HEK293 (cell line): ENCODE results near the gene AASDH.

Experiments used
- KLF10 ChIP-seq: fragments of 450-650 bp; IDR thresholded peaks from 2 replicates; pipeline ENCODE4 v1.5.1; 2018; ENCODE audit warnings: missing biosample characterization, mild to moderate bottlenecking, missing genetic modification characterization
- WT1 ChIP-seq: fragments of 450-650 bp; formaldehyde crosslinking; IDR thresholded peaks from 2 replicates; pipeline ENCODE4 v1.5.1; 2016; ENCODE audit warnings: missing biosample characterization, missing genetic modification characterization
- ZBTB1 ChIP-seq: fragments of 450-650 bp; formaldehyde crosslinking; IDR thresholded peaks from 2 replicates; pipeline ENCODE4 v1.5.1; 2016; ENCODE audit warnings: missing biosample characterization, missing genetic modification characterization
- ZBTB20 ChIP-seq: fragments of 450-650 bp; formaldehyde crosslinking; IDR thresholded peaks from 2 replicates; pipeline ENCODE4 v1.5.1; 2016; ENCODE audit warnings: missing biosample characterization, missing genetic modification characterization
- ZNF146 ChIP-seq: fragments of 450-650 bp; formaldehyde crosslinking; IDR thresholded peaks from 2 replicates; pipeline ENCODE4 v1.5.1; 2016; ENCODE audit warnings: missing biosample characterization, missing genetic modification characterization
- ZNF423 ChIP-seq: fragments of 450-650 bp; formaldehyde crosslinking; IDR thresholded peaks from 2 replicates; pipeline ENCODE4 v1.5.1; 2016; ENCODE audit warnings: missing biosample characterization, missing genetic modification characterization
- TF ChIP-seq, protein P1 (sequence below): fragments of 450-650 bp; formaldehyde crosslinking; IDR thresholded peaks from 2 replicates; pipeline ENCODE4 v1.5.1; 2016; ENCODE audit warnings: missing biosample characterization, missing genetic modification characterization
- TF ChIP-seq, protein P2 (sequence below): fragments of 450-650 bp; formaldehyde crosslinking; conservative IDR thresholded peaks from 2 replicates; pipeline ENCODE4 v1.5.1; 2016; ENCODE audit warnings: low read depth, missing biosample characterization, missing genetic modification characterization
- TF ChIP-seq, protein P3 (sequence below): fragments of 450-650 bp; formaldehyde crosslinking; optimal IDR thresholded peaks from 2 replicates; pipeline ENCODE3; 2016; ENCODE audit warnings: missing biosample characterization, mild to moderate bottlenecking, missing genetic modification characterization
- TF ChIP-seq, protein P4 (sequence below): fragments of 450-650 bp; formaldehyde crosslinking; IDR thresholded peaks from 2 replicates; pipeline ENCODE4 v1.5.1; 2016; ENCODE audit warnings: missing biosample characterization, missing genetic modification characterization
- TF ChIP-seq, protein P5 (sequence below): fragments of 450-650 bp; formaldehyde crosslinking; IDR thresholded peaks from 2 replicates; pipeline ENCODE4 v1.5.1; 2016; ENCODE audit warnings: missing biosample characterization, missing genetic modification characterization

DNA sequence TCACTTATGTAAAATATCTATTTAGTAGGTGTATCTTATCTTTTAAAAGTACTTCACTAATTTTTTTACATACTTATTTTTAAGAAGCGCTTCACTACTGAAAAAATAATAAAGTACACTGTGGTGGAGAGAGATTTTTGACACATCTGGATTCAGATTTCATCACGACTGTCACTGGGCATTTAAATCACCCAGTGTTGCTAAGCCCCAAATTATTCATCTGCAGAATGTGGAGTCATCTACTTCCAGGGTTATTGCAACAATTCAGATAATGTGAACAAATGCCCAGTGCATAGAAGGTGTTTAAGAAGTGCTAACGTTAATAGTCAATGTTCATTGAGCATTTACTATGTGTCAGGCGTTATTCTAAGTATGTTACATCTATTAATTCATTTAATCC, 41.8 kb downstream of the AASDH start:
- TF ChIP-seq, protein P1, sequence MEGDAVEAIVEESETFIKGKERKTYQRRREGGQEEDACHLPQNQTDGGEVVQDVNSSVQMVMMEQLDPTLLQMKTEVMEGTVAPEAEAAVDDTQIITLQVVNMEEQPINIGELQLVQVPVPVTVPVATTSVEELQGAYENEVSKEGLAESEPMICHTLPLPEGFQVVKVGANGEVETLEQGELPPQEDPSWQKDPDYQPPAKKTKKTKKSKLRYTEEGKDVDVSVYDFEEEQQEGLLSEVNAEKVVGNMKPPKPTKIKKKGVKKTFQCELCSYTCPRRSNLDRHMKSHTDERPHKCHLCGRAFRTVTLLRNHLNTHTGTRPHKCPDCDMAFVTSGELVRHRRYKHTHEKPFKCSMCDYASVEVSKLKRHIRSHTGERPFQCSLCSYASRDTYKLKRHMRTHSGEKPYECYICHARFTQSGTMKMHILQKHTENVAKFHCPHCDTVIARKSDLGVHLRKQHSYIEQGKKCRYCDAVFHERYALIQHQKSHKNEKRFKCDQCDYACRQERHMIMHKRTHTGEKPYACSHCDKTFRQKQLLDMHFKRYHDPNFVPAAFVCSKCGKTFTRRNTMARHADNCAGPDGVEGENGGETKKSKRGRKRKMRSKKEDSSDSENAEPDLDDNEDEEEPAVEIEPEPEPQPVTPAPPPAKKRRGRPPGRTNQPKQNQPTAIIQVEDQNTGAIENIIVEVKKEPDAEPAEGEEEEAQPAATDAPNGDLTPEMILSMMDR (tag by site-specific recombination) = no peak
- no peak for TF ChIP-seq ZBTB1 (tag by site-specific recombination)
- TF ChIP-seq, protein P2, sequence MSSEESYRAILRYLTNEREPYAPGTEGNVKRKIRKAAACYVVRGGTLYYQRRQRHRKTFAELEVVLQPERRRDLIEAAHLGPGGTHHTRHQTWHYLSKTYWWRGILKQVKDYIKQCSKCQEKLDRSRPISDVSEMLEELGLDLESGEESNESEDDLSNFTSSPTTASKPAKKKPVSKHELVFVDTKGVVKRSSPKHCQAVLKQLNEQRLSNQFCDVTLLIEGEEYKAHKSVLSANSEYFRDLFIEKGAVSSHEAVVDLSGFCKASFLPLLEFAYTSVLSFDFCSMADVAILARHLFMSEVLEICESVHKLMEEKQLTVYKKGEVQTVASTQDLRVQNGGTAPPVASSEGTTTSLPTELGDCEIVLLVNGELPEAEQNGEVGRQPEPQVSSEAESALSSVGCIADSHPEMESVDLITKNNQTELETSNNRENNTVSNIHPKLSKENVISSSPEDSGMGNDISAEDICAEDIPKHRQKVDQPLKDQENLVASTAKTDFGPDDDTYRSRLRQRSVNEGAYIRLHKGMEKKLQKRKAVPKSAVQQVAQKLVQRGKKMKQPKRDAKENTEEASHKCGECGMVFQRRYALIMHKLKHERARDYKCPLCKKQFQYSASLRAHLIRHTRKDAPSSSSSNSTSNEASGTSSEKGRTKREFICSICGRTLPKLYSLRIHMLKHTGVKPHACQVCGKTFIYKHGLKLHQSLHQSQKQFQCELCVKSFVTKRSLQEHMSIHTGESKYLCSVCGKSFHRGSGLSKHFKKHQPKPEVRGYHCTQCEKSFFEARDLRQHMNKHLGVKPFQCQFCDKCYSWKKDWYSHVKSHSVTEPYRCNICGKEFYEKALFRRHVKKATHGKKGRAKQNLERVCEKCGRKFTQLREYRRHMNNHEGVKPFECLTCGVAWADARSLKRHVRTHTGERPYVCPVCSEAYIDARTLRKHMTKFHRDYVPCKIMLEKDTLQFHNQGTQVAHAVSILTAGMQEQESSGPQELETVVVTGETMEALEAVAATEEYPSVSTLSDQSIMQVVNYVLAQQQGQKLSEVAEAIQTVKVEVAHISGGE (tag by site-specific recombination) = no peak
- no peak for TF ChIP-seq ZBTB20
- TF ChIP-seq, protein P3, sequence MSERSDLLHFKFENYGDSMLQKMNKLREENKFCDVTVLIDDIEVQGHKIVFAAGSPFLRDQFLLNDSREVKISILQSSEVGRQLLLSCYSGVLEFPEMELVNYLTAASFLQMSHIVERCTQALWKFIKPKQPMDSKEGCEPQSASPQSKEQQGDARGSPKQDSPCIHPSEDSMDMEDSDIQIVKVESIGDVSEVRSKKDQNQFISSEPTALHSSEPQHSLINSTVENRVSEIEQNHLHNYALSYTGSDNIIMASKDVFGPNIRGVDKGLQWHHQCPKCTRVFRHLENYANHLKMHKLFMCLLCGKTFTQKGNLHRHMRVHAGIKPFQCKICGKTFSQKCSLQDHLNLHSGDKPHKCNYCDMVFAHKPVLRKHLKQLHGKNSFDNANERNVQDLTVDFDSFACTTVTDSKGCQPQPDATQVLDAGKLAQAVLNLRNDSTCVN (tag by site-specific recombination) = no peak
- TF ChIP-seq, protein P4, sequence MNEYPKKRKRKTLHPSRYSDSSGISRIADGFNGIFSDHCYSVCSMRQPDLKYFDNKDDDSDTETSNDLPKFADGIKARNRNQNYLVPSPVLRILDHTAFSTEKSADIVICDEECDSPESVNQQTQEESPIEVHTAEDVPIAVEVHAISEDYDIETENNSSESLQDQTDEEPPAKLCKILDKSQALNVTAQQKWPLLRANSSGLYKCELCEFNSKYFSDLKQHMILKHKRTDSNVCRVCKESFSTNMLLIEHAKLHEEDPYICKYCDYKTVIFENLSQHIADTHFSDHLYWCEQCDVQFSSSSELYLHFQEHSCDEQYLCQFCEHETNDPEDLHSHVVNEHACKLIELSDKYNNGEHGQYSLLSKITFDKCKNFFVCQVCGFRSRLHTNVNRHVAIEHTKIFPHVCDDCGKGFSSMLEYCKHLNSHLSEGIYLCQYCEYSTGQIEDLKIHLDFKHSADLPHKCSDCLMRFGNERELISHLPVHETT (tag by site-specific recombination) = no peak
- no peak for TF ChIP-seq ZNF423 (tag by site-specific recombination)
- TF ChIP-seq ZNF146 = no peak
- TF ChIP-seq KLF10 (tag by site-specific recombination) = no peak
- TF ChIP-seq, protein P5, sequence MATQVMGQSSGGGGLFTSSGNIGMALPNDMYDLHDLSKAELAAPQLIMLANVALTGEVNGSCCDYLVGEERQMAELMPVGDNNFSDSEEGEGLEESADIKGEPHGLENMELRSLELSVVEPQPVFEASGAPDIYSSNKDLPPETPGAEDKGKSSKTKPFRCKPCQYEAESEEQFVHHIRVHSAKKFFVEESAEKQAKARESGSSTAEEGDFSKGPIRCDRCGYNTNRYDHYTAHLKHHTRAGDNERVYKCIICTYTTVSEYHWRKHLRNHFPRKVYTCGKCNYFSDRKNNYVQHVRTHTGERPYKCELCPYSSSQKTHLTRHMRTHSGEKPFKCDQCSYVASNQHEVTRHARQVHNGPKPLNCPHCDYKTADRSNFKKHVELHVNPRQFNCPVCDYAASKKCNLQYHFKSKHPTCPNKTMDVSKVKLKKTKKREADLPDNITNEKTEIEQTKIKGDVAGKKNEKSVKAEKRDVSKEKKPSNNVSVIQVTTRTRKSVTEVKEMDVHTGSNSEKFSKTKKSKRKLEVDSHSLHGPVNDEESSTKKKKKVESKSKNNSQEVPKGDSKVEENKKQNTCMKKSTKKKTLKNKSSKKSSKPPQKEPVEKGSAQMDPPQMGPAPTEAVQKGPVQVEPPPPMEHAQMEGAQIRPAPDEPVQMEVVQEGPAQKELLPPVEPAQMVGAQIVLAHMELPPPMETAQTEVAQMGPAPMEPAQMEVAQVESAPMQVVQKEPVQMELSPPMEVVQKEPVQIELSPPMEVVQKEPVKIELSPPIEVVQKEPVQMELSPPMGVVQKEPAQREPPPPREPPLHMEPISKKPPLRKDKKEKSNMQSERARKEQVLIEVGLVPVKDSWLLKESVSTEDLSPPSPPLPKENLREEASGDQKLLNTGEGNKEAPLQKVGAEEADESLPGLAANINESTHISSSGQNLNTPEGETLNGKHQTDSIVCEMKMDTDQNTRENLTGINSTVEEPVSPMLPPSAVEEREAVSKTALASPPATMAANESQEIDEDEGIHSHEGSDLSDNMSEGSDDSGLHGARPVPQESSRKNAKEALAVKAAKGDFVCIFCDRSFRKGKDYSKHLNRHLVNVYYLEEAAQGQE (tag by site-specific recombination) = no peak
- TF ChIP-seq WT1 = no peak
